GM20431 (cell line): Measurements from ENCODE around the gene KAZALD1.

ENCODE experiments used
- in situ Hi-C: fragments of 300-500 bp; cut with MseI, MboI; formaldehyde crosslinking; loops from one replicate; pipeline ENCODE4 v1.15.0; 2020; ENCODE audit warnings: low sequenced_read_pairs; ENCODE audit not compliant: unreplicated experiment

Gene KAZALD1

DNA sequence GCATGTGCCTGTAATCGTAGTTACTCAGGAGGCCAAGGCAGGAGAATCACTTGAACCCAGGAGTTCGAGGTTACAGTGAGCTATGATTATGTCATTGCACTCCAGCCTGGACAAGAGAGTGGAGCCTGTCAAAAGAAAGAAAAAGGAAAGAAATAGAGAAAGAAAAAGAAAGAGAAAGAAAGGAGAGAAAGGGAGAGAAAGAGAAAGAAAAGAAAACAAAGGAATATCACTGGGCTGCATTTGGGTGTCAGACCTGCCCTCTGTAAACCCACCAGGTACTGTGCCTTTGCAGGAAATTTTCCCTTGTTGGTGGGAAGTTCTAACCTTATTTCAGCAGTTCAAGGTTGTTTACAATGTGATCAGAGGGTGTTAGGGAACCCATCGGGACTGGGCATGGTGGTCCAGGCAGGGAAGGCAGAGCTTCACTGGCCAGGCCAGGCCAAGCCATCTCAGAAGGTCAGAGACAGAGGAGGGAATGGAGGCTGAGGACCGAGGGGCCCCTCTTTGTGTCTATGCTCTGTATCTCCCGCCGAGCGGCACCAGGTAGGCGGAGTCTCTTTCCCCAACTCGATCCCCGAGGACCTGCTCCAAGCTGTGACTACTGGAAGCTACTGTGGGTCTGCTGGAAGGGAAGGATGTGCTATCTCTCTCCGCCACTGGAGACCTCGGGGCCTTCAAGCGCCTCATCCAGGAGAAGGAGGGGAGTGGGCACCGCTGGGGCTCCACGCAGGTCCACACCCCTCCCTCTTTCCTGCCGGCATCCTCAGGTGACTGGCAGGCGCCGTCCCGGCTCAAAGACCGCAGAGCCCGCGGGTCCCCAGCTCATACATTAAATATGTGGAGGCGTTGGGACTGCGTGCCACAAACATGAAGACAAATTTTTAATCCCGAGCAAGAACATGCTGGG is 15.2 kb upstream of the KAZALD1 start:
- in situ Hi-C loops, result no loop called here

- in situ Hi-C loops, result no loop called here
Measured at GRCh38 chr10:101047268-101047667, 14.5 kb upstream of the KAZALD1 start.

DNA sequence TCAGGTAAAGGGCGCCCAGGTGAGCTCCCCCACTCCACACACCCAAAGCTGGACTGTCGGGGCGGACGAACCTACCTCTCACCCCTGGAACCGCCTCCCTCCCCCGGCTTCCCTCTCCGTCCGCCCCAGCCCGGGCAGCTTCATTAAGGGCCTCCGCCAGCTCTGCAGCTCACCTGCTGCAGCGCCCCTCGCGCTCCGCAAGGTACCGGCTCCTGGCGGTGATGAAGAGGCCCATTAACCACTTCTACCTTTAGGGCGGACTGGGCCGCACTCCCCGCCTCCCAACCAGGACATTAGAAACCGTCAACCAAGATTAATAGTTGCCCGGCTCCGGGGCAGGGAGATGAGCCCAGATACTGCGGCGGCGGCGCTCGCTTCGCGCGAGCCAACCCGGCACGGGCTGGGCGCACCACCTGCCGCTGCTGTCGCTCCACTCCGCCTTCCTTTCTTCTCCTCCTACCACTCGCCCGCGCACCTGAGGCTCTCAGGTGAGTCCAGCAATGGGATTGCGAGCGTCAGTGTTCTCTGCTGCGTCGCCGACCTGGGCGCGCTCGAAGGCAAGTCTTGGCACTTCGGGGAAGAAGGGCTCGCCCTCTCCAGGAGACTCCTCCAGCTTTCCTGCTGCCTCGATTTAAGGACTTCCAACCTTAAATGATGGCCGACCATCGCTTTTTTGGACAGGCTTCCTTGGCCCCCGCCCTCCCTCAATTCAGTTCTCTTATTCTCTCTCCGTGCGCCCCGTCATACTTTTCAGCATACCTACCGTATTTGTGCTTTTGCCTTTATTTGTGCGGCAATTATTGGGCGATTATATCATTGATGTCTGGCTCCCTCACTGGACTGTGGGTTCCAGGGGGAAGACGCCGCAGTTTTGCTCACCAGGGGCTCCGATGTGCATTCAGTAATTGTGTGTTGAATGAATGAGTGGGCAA is 13.6 kb upstream of the KAZALD1 start:
- in situ Hi-C loops, result no loop called here

- in situ Hi-C loops, result no loop called here
Measured at GRCh38 chr10:101050208-101051069, 11.3 kb upstream of the KAZALD1 start.

DNA sequence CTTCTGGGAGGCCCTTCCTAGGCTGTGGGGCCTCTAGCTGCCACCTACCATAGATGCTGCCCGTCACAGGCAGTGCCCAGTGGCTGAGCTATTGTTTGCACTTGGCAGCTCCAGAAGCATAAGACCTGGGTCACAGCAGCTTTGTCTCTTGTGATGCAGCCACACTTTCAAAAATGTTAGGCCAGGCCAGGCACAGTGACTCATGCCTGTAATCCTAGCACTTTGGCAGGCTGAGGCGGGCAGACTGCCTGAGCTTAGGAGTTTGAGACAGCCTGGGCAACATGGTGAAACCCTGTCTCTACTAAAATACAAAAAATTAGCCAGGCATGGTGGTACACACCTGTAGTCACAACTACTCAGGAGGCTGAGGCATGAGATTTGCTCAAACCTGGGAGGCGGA is 9.5 kb upstream of the KAZALD1 start:
- in situ Hi-C loops, result no loop called here

DNA sequence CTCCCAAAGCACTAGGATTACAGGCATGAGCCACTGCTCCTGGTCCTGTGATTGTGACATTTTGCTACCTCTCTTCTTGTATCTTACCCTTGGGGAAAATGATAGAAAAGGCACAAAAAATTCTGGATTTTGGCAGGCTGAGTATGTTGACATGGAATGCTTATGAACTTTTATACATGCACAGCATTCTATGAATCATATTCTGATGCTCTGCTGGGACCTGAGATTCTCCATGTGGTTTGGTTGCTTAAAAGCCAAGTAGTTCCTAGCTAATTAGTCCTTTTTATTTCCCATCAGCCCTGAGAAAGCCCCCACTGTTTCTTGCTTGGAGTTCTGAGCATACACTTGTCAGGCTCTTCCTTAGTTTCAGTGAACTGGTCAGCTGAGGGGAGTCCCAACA is 8.3 kb upstream of the KAZALD1 start:
- in situ Hi-C loops, result no loop called here

GRCh38 chr10:101054351-101054750 is 7.4 kb upstream of the KAZALD1 start:
- in situ Hi-C loops, result no loop called here

- in situ Hi-C loops, result no loop called here
Measured at GRCh38 chr10:101054876-101055275, 6.9 kb upstream of the KAZALD1 start.

DNA sequence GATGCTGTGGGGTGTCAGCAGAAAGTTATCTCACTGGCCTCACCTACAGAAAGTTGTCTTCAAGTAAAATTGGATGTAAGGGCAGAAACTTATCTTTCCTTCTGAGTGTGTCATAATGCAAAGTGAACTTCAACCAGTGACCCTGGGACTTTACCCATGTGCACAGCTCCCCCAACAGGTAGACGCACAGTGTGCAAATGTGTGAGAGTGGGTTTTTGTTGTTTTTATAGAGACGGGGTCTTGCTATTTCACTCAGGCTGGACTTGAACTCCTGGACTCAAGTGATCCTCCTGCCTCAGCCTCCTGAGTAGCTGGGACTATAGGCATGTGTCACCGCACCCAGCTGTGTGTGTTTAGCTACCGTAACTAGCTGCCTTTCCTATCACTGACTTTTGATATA is 6.4 kb upstream of the KAZALD1 start:
- in situ Hi-C loops, result no loop called here

- in situ Hi-C loops, result no loop called here
Measured at GRCh38 chr10:101056365-101057151, 5.2 kb upstream of the KAZALD1 start.

DNA sequence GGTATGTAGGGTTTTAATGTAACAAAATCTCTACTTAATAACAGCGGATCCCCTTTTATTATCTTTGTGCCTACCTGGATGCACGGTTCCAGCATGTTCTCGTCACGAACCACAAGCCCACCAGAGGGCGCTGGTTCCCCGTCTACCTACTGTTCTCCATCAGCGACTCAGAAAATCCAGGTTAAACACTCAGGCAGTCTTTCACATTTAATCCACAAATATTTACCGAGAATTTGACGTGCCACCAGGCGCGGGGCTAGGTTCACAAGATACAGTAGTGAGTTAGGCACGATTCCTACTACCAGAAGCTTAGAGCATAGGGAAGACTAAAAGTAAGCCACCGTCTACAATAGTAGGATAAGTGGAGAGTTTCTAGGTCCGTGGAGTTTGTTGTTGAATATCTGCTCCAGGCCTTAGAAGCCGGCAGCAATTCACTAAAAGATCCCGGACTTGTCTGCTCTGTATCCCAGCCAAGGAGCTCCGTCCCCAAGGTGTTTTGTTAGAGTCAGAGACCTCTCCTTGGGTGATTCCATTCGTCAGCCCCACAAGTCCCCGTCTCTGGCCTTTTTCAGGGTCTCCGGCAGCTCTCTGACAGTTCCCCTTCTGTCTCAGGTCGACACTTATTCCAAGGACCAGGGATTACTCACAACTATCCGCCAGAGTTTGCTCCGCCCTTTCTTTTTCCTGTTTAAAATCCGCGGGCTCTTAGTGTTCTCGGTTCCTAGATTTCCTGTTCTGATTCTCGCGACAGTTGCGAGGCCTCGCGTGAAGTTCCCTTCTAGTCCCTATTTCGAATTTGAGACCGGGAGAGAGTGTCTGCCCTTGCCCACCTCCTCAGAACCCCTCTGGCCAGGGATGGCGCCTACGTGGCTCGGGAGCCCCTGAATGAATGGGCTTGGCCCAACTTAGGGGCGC is 1.5 kb upstream of the KAZALD1 start:
- in situ Hi-C loops, result no loop called here

DNA sequence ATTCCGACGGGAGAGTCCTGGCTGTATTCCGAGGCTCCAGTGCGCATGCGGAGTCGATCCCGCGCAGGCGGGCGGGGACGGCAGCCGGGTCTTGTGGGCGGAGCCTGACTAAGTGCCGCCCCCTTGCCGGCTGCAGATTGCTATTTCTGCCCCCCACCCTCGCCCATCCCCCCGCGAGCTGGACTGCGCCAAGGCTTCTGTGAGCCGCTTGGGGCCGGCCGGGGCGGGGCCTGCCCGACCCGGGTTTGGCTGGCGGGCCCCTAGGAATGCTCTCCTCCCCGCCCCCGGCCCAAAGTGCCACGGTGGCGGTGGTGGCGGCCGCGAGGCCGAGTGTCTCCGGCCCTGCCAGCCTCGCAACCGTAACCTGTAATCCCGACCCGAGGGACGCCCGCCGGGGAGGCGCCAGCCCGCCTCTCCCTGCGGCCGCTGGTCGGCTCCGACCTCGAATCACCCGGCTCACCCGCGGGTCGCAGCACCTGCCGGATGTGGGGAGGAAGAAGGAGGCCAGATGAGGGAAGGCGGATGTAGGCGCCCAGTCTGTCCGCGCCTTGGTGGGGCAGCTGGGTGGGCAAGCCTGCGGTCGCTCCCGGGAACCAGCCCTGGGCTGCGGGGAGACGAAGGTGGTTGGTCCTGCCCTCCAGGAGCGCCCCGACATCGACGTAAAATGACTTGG is 702 bp upstream of the KAZALD1 start:
- in situ Hi-C loops, result no loop called here

GRCh38 chr10:101062232-101063049 is 652 bp downstream of the KAZALD1 start:
- in situ Hi-C loops, result no loop called here

DNA sequence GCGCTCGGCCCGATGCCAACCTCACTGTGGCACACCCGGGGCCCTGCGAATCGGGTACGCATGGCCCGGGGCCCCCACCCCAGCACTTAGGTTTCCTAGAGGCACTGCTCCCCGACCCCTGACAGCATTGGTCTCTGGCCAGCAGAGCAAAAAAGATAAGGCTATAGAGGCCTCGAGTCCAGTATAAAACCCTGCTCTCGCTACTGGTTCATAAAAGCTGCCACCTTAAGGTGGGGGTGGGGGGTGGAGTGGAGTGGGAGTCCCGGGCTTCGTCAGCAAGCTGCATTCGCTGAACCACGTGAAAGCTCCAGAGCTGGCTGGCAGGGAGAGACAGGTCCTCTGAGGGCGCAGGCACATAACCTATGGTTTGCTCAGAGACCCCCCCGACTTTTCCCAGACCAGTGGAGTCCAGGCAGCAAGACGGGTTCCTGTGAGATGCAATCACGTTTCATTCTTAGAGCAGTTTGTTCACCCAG is 1.3 kb downstream of the KAZALD1 start:
- in situ Hi-C loops, result no loop called here

DNA sequence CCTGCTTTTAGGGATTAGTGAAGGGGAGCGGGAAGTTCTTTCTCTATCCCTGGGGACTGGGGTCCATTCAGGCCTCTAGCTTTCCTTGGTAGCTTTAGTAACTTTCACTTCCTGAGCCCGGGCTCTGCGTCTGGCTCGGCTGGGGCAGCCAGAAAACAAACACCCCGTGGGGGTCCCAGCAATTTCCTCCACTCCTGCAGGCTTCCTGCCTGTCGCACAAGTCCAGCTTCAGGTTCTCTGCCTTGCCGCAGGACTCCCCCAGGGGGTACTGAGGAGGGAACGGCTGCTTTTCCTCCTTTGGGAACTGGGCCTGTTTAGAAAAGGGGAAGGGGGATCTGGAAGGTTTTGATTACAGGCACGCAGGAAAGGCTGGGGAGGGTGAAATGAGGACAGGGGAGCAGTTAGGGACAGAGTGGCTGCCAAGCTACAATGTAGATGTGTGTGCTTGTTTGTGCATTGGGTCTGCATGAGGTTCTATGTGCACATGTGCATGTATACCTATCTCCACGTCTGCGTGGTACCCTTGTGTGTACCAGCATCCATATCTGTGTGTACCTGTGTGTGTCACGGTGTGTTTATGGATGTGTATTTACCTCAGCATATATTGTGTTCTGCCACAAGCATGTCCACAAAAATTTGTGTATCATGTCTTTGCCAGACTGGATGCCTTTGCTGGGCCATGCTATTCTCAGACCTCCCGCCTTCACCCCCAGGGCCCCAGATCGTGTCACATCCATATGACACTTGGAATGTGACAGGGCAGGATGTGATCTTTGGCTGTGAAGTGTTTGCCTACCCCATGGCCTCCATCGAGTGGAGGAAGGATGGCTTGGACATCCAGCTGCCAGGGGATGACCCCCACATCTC is 2.0 kb downstream of the KAZALD1 start:
- in situ Hi-C loops, result no loop called here
